OCI-LY3 (cell line): ENCODE measurements around the gene HLTF.
"Not testable (repeated sequence)": the region's sequence is repeated elsewhere in the genome, so short reads cannot be mapped to it uniquely, and the experiment has no call there.

Source experiments
- H2AFZ ChIP-seq: fragments of 200-600, 300-600 bp; shearing (Covaris generic); 2 replicates; pipeline ENCODE4 v1.6.0; 2014; ENCODE audit warnings: antibody characterized with exemption, low read depth, low read length
- H3K27ac ChIP-seq: fragments of 200-600, 300-600 bp; sonication (generic); 2 replicates; pipeline ENCODE4 v1.5.1; 2014; ENCODE audit warnings: mild to moderate bottlenecking, low read length, moderate library complexity, mixed read lengths
- H3K27me3 ChIP-seq: fragments of 200-600, 300-600 bp; sonication (generic); 2 replicates; pipeline ENCODE4 v1.6.1; 2014; ENCODE audit warnings: low read depth, low read length, mixed read lengths
- H3K36me3 ChIP-seq: fragments of 200-600, 300-600 bp; sonication (generic); replicated peaks from 2 replicates; pipeline ENCODE3; 2014; ENCODE audit warnings: low read depth, low read length, mixed read lengths
- H3K4me1 ChIP-seq: fragments of 300-600, 200-600 bp; sonication (generic); 2 replicates; pipeline ENCODE4 v1.6.1; 2014; ENCODE audit warnings: low read length, mixed read lengths
- H3K4me2 ChIP-seq: fragments of 200-600, 300-600 bp; sonication (generic); 2 replicates; pipeline ENCODE4 v1.6.1; 2014; ENCODE audit warnings: low read length, mixed read lengths
- H3K4me3 ChIP-seq: fragments of 300-600, 200-600 bp; sonication (generic); 2 replicates; pipeline ENCODE4 v1.5.1; 2014; ENCODE audit warnings: antibody characterized with exemption, mild to moderate bottlenecking, low read length, moderate library complexity
- H3K79me2 ChIP-seq: fragments of 300-600, 200-600 bp; shearing (Covaris generic); 2 replicates; pipeline ENCODE4 v1.6.1; 2014; ENCODE audit warnings: mild to moderate bottlenecking, low read length, mixed read lengths
- H3K9ac ChIP-seq: fragments of 300-600, 200-600 bp; shearing (Covaris generic); 2 replicates; pipeline ENCODE4 v1.6.0; 2014; ENCODE audit warnings: mild to moderate bottlenecking, low read length, moderate library complexity
- H3K9me3 ChIP-seq: fragments of 200-600, 300-600 bp; shearing (Covaris generic); 2 replicates; pipeline ENCODE4 v1.6.1; 2014; ENCODE audit warnings: low read length, mixed read lengths; ENCODE audit not compliant: insufficient read depth
- H4K20me1 ChIP-seq: fragments of 200-600, 300-600 bp; sonication (generic); 2 replicates; pipeline ENCODE4 v1.6.1; 2016; ENCODE audit warnings: low read length, mixed read lengths; ENCODE audit not compliant: insufficient read depth
- CTCF ChIP-seq: fragments of 200-600, 300-600 bp; sonication (generic); IDR thresholded peaks from 2 replicates; pipeline ENCODE4 v1.5.1; 2014; ENCODE audit warnings: antibody characterized with exemption, low read length, low read depth
- EZH2phosphoT487 ChIP-seq: fragments of 200-600 bp; shearing (Covaris generic); IDR thresholded peaks from 2 replicates; pipeline ENCODE4 v1.6.1; 2018; ENCODE audit warnings: antibody characterized with exemption, mixed run types, low read depth

HLTF gene

GRCh38 chr3:148990236-148990635 is 96.1 kb downstream of the HLTF start:
- peaks cover 18% of the 10 kb centered on the region for H3K4me1 ChIP-seq
- peak overlapping the region; percentile 71; the same call in 1 of the 2 replicates for H3K9ac ChIP-seq
- no peak overlapping the region for H3K27ac ChIP-seq
- no peak overlapping the region for H2AFZ ChIP-seq
- TF ChIP-seq CTCF: no peak
- TF ChIP-seq EZH2phosphoT487: no peak
- peaks cover 10% of the 10 kb centered on the region for H3K79me2 ChIP-seq
- H3K36me3 ChIP-seq: peaks cover 1% of the 10 kb centered on the region
- H3K4me2 ChIP-seq: peak overlapping the region; percentile 91
- peak overlapping the region; percentile 82 for H3K4me3 ChIP-seq
- H4K20me1 ChIP-seq: no peaks in the 10 kb centered on the region
- H3K27me3 ChIP-seq: no peaks in the 10 kb centered on the region
- H3K9me3 ChIP-seq: no peaks in the 10 kb centered on the region

- H3K27ac ChIP-seq, H3K9me3 ChIP-seq, H2AFZ ChIP-seq, H4K20me1 ChIP-seq, H3K36me3 ChIP-seq, H3K27me3 ChIP-seq, H3K4me3 ChIP-seq, H3K79me2 ChIP-seq, H3K4me2 ChIP-seq, H3K9ac ChIP-seq: not testable (repeated sequence)
- peaks cover 13% of the 10 kb centered on the region for H3K4me1 ChIP-seq
Measured at GRCh38 chr3:148987551-148987950, 98.8 kb downstream of the HLTF start.

- H3K4me2 ChIP-seq: no peak overlapping the region
- H3K79me2 ChIP-seq: no peaks in the 10 kb centered on the region
- no peak overlapping the region for H2AFZ ChIP-seq
- no peaks in the 10 kb centered on the region for H3K4me1 ChIP-seq
- no peaks in the 10 kb centered on the region for H3K36me3 ChIP-seq
- no peak overlapping the region for H3K4me3 ChIP-seq
- no peak overlapping the region for H3K27ac ChIP-seq
- no peaks in the 10 kb centered on the region for H4K20me1 ChIP-seq
- TF ChIP-seq EZH2phosphoT487: no peak
- no peak for TF ChIP-seq CTCF
- H3K9ac ChIP-seq: no peak overlapping the region
- no peaks in the 10 kb centered on the region for H3K9me3 ChIP-seq
- no peaks in the 10 kb centered on the region for H3K27me3 ChIP-seq
Measured at GRCh38 chr3:148981273-148981672, 105.1 kb downstream of the HLTF start.
